SK-N-SH (cell line): ENCODE results near the gene TTC23.

Experiments used
- RCOR1 ChIP-seq: fragments of 150-350 bp; IDR thresholded peaks from 2 replicates; pipeline ENCODE4 v1.6.1; 2017; ENCODE audit warnings: antibody characterized with exemption, low read length
- RXRA ChIP-seq: IDR thresholded peaks from 2 replicates; pipeline ENCODE4 v1.4.0; 2012; ENCODE audit warnings: low read depth, mild to moderate bottlenecking, borderline replicate concordance

- TF ChIP-seq RXRA: no peak
- no peak for TF ChIP-seq RCOR1
Observed at GRCh38 chr15:99106417-99107220, 142.8 kb downstream of the TTC23 start.
